GM12878 (cell line): ENCODE measurements around the gene FAM177B.

ENCODE experiments used
- BACH1 ChIP-seq: fragments of 450-650 bp; IDR thresholded peaks from 2 replicates; pipeline ENCODE4 v1.6.1; 2017; ENCODE audit warnings: mild to moderate bottlenecking, borderline replicate concordance
- CBX5 ChIP-seq: sonication (generic); IDR thresholded peaks from 2 replicates; pipeline ENCODE4 v1.6.1; 2016; ENCODE audit warnings: low read depth, moderate library complexity, mild to moderate bottlenecking, inconsistent platforms
- SIX5 ChIP-seq: IDR thresholded peaks from 2 replicates; pipeline ENCODE4 v1.6.1; 2011; ENCODE audit warnings: mild to moderate bottlenecking, low read depth, low read length, moderate library complexity; ENCODE audit not compliant: severe bottlenecking
- TF ChIP-seq, protein P1 (sequence below), 3 experiments: IDR thresholded peaks in 2 of 3; conservative IDR thresholded peaks in 1 of 3; 2 replicates each; pipeline ENCODE4 v1.5.1; 2011; ENCODE audit warnings: low read depth in 3 of 3, low read length in 3 of 3, mild to moderate bottlenecking in 3 of 3, control low read depth in 2 of 3, moderate library complexity in 2 of 3, inconsistent platforms in 1 of 3, mixed read lengths in 1 of 3; ENCODE audit not compliant: control insufficient read depth in 2 of 3, insufficient read depth in 1 of 3; ENCODE audit errors: extremely low read depth in 1 of 3

DNA sequence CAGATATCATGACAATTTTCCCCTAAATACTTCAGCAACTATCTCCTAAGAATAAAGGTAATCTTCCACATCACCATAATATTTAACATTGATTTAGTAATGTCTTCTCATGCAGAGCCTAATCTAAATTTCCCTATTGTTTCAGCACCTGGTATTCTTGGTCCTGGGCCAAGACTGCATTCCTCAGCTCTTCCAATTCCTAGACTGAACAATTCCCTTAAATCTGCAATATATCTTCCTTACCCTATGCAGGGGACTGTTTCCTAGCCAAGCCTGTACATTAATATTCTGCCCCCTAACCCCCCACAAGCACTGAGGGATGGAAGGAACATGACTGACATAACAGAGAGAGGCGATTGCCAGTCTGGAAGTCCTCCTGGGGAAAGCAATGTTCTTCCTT lies 49.1 kb downstream of the FAM177B start:
- TF ChIP-seq BACH1, result no peak
- no peak for TF ChIP-seq SIX5
- TF ChIP-seq CBX5, result no peak
- TF ChIP-seq, protein P1, sequence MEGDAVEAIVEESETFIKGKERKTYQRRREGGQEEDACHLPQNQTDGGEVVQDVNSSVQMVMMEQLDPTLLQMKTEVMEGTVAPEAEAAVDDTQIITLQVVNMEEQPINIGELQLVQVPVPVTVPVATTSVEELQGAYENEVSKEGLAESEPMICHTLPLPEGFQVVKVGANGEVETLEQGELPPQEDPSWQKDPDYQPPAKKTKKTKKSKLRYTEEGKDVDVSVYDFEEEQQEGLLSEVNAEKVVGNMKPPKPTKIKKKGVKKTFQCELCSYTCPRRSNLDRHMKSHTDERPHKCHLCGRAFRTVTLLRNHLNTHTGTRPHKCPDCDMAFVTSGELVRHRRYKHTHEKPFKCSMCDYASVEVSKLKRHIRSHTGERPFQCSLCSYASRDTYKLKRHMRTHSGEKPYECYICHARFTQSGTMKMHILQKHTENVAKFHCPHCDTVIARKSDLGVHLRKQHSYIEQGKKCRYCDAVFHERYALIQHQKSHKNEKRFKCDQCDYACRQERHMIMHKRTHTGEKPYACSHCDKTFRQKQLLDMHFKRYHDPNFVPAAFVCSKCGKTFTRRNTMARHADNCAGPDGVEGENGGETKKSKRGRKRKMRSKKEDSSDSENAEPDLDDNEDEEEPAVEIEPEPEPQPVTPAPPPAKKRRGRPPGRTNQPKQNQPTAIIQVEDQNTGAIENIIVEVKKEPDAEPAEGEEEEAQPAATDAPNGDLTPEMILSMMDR (IDR thresholded peaks at IDR 0.05 in 2 of 3, conservative IDR thresholded peaks at IDR 0.05 in 1 of 3; ENCODE audit: control insufficient read depth in 2 of 3, extremely low read depth in 1 of 3, insufficient read depth in 1 of 3, low read depth in 3 of 3, low read length in 3 of 3), result no peak
